Ammon's horn (tissue), 1 donor: ENCODE measurements around the gene ZBTB8A.
A peak's percentile ranks its signal among the peaks of the same experiment; 100 is the strongest.
"Not testable (repeated sequence)": the region's sequence is repeated elsewhere in the genome, so short reads cannot be mapped to it uniquely, and the experiment has no call there.

Experiments used
- DNase-seq: peaks from one replicate; pipeline ENCODE4 v3.0.0-alpha.2; 2016; ENCODE audit warnings: low spot score

ZBTB8A gene

GRCh38 chr1:32622205-32622604, 83.0 kb downstream of the ZBTB8A start:
- no peak for DNase-seq

GRCh38 chr1:32622806-32623681, 83.8 kb downstream of the ZBTB8A start:
- DNase-seq = no peak

- DNase-seq = no peak
Measured at GRCh38 chr1:32623775-32624174, 84.5 kb downstream of the ZBTB8A start.

GRCh38 chr1:32626176-32626575, 86.9 kb downstream of the ZBTB8A start:
- no peak for DNase-seq

GRCh38 chr1:32627596-32628162, 88.5 kb downstream of the ZBTB8A start:
- no peak for DNase-seq

GRCh38 chr1:32630173-32630572, 90.9 kb downstream of the ZBTB8A start:
- not testable (repeated sequence) for DNase-seq

- no peak for DNase-seq
Measured at GRCh38 chr1:32632829-32633228, 93.6 kb downstream of the ZBTB8A start.

GRCh38 chr1:32635508-32636277, 96.5 kb downstream of the ZBTB8A start:
- no peak for DNase-seq

- DNase-seq = no peak
Measured at GRCh38 chr1:32636914-32637645, 97.9 kb downstream of the ZBTB8A start.

- DNase-seq = no peak
Measured at GRCh38 chr1:32639489-32640075, 100.4 kb downstream of the ZBTB8A start.

GRCh38 chr1:32642292-32642827, 103.1 kb downstream of the ZBTB8A start:
- not testable (repeated sequence) for DNase-seq

GRCh38 chr1:32644426-32644825, 105.2 kb downstream of the ZBTB8A start:
- no peak for DNase-seq

GRCh38 chr1:32647308-32648134, 108.3 kb downstream of the ZBTB8A start:
- no peak for DNase-seq

- peak; percentile 97 for DNase-seq
Measured at GRCh38 chr1:32650248-32650751, 111.1 kb downstream of the ZBTB8A start, which contains the start of gene ZBTB8OS. Gene ZBTB8OS (minus strand): TSS chr1:32650550. CDS start chr1:32650529, 21 bp downstream.

GRCh38 chr1:32650752-32651460, 111.7 kb downstream of the ZBTB8A start, which contains the start of gene RBBP4:
Gene RBBP4 (plus strand): TSS chr1:32651208. CDS start chr1:32651307, 99 bp downstream.
- peak; percentile 97 for DNase-seq

GRCh38 chr1:32651461-32652073, 112.3 kb downstream of the ZBTB8A start:
- DNase-seq = peak; percentile 27

GRCh38 chr1:32652244-32652962, 113.2 kb downstream of the ZBTB8A start:
- DNase-seq = no peak
